Mucosa of descending colon (tissue), 3 donors: Measurements from ENCODE around the gene ZSCAN10. TPM values are rescaled to one million over a fixed set of nuclear protein-coding genes. Genes with fewer than 3 reads are reported as not detected.

Experiments
- ATAC-seq: fragments of 200-7000 bp; cut with Tn5 transposase; one replicate; pipeline ENCODE4 v1.9.1; 2020; ENCODE audit warnings: mild to moderate bottlenecking, moderate library complexity
- DNase-seq, 3 donors: peaks; one replicate each; pipeline ENCODE4 v3.0.0-alpha.2; 2020
- H3K36me3 ChIP-seq: fragments of 200-600 bp; one replicate; pipeline ENCODE4 v1.8.0; 2021; ENCODE audit warnings: low read depth, mild to moderate bottlenecking
- H3K4me1 ChIP-seq: fragments of 200-600 bp; one replicate; pipeline ENCODE4 v1.8.0; 2021; ENCODE audit warnings: low read depth, mild to moderate bottlenecking
- H3K4me3 ChIP-seq: fragments of 200-600 bp; one replicate; pipeline ENCODE4 v1.8.0; 2021; ENCODE audit warnings: mild to moderate bottlenecking
- H3K9me3 ChIP-seq: fragments of 200-600 bp; one replicate; pipeline ENCODE4 v1.8.0; 2021; ENCODE audit warnings: mild to moderate bottlenecking
- CTCF ChIP-seq: fragments of 200-600 bp; IDR thresholded peaks from one replicate; pipeline ENCODE4 v1.8.0; 2022; ENCODE audit warnings: antibody characterized with exemption, mild to moderate bottlenecking
- intact Hi-C, 2 donors: fragments of 100-400 bp; cut with DNase I in 1 of 2; cut with micrococcal nuclease in 1 of 2; formaldehyde crosslinking; loops; one replicate each; pipeline versions ENCODE4 v1.11.0 to v1.11.1; 2022; cut with DNase I, micrococcal nuclease
- total RNA-seq, 3 donors: library from RNA; stranded (reverse); fragmentation: NEBNext Ultra II Directional in 2 of 3; extraction: Animal tissue kit (Norgen Biotek cat#: 25700) in 2 of 3; gene quantifications; one replicate each; pipeline versions ENCODE4 v1.2.1 to v1.2.4, GENCODE V29; 2021 to 2023
- donor health status: DM: no; HTN: no; CAD: no; lungs with moderate emphysema.
- donor health status: DM: no; HTN: no; CAD: no.
- donor health status: DM: no; HTN: yes; CAD: no.

The ZSCAN10 gene
- total RNA-seq, 3 donors from 2014 or later = not detected

- TF ChIP-seq CTCF = no peak
- peaks cover 17% of the 10 kb centered on the region for H3K4me1 ChIP-seq
- intact Hi-C loops = no loop called here
- H3K4me3 ChIP-seq = no peak overlapping the region
- no peaks in the 10 kb centered on the region for H3K36me3 ChIP-seq
- DNase-seq (no peak), ATAC-seq (no peak)
- H3K9me3 ChIP-seq = no peaks in the 10 kb centered on the region
Observed at GRCh38 chr16:3115561-3115960, 16.5 kb upstream of the ZSCAN10 start.

- intact Hi-C loops = no loop called here
- no peak overlapping the region for H3K4me3 ChIP-seq
- TF ChIP-seq CTCF = no peak
- peaks cover 17% of the 10 kb centered on the region for H3K4me1 ChIP-seq
- no peaks in the 10 kb centered on the region for H3K36me3 ChIP-seq
- DNase-seq (no peak), ATAC-seq (no peak)
- H3K9me3 ChIP-seq = no peaks in the 10 kb centered on the region
Observed at GRCh38 chr16:3115003-3115402, 15.9 kb upstream of the ZSCAN10 start.

- ATAC-seq (no peak), DNase-seq (no peak)
- intact Hi-C loops = no loop called here
- Histone ChIP-seq H3K4me3 (no peak overlapping the region), H3K9me3 (no peaks in the 10 kb centered on the region), H3K36me3 (no peaks in the 10 kb centered on the region), H3K4me1 (peaks cover 17% of the 10 kb centered on the region)
- TF ChIP-seq CTCF = no peak
Observed at GRCh38 chr16:3113765-3114479, 14.8 kb upstream of the ZSCAN10 start.

GRCh38 chr16:3112881-3113574 is 13.9 kb upstream of the ZSCAN10 start:
- Histone ChIP-seq H3K4me1 (peaks cover 17% of the 10 kb centered on the region), H3K4me3 (peak overlapping the region; percentile 32), H3K9me3 (no peaks in the 10 kb centered on the region), H3K36me3 (no peaks in the 10 kb centered on the region)
- DNase-seq (no peak), ATAC-seq (peak; percentile 6)
- TF ChIP-seq CTCF = no peak
- intact Hi-C loops = no loop called here

- Histone ChIP-seq H3K36me3 (no peaks in the 10 kb centered on the region), H3K4me1 (peaks cover 22% of the 10 kb centered on the region), H3K4me3 (peak within 1 kb of the TSS; percentile 32), H3K9me3 (no peaks in the 10 kb centered on the region)
- ATAC-seq (peak; percentile 97), DNase-seq (peak; percentile 84 to 87 (median 86))
- TF ChIP-seq CTCF = no peak
- intact Hi-C loops = no loop called here
Observed at GRCh38 chr16:3112058-3112880, 13.2 kb upstream of the ZSCAN10 start, which contains the start of gene ZNF205. Gene ZNF205, plus strand, starts transcription at chr16:3112586. Its CDS starts 845 bp downstream, at chr16:3113431.
